ENCODE data around the gene CCDC152. TPM values are rescaled to one million over a fixed set of nuclear protein-coding genes. Genes with fewer than 3 reads are reported as not detected.

The CCDC152 gene
- total and polyA plus RNA-seq, 2 of the 13 experiments (the other 11 are each of a cell fraction or from before 2014, with no cell fraction given), result 0.20 to 0.36 TPM

DNA sequence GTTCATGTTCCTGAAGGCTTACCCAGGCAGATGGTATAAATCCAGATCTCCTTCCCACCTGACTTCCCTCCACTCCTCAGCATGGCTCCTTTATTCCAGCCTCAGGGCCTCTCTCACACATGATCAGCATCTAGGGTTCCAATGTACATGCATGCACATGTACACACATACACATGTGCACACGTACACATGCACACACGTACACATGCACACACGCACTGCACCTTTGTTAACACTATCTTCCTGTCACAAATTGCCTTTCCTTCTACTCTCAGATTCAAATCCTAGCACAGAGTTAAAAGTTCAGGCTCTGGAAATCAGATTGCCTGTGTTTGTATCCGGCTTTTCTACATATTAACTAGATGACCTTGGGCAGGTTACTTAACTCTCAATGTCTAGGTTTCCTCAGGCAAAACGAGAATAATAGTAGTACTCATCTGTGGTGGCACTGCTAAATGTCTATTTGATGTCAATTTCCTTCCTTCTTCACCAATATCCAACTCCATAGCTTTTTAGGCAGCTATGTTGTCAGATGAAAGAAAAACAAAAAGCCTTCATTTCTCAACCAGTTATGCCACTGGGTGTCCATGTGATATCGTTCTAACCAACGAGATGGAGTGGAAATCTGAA, 67.8 kb downstream of the CCDC152 start (continued):
- TF ChIP-seq, protein P1, sequence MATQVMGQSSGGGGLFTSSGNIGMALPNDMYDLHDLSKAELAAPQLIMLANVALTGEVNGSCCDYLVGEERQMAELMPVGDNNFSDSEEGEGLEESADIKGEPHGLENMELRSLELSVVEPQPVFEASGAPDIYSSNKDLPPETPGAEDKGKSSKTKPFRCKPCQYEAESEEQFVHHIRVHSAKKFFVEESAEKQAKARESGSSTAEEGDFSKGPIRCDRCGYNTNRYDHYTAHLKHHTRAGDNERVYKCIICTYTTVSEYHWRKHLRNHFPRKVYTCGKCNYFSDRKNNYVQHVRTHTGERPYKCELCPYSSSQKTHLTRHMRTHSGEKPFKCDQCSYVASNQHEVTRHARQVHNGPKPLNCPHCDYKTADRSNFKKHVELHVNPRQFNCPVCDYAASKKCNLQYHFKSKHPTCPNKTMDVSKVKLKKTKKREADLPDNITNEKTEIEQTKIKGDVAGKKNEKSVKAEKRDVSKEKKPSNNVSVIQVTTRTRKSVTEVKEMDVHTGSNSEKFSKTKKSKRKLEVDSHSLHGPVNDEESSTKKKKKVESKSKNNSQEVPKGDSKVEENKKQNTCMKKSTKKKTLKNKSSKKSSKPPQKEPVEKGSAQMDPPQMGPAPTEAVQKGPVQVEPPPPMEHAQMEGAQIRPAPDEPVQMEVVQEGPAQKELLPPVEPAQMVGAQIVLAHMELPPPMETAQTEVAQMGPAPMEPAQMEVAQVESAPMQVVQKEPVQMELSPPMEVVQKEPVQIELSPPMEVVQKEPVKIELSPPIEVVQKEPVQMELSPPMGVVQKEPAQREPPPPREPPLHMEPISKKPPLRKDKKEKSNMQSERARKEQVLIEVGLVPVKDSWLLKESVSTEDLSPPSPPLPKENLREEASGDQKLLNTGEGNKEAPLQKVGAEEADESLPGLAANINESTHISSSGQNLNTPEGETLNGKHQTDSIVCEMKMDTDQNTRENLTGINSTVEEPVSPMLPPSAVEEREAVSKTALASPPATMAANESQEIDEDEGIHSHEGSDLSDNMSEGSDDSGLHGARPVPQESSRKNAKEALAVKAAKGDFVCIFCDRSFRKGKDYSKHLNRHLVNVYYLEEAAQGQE (IDR thresholded peaks at IDR 0.05; ENCODE audit: borderline replicate concordance in 1 of 2, low read depth in 1 of 2, low read length in 2 of 2), result peak in 1 of 2 experiments; percentile 50; a peak in 1 of 4 replicates
- TF ChIP-seq ARID5B (CRISPR knock-in tag; IDR thresholded peaks at IDR 0.05) (peak; percentile 94), ZNF704 (CRISPR knock-in tag; IDR thresholded peaks at IDR 0.05; ENCODE audit: borderline replicate concordance) (0 out of 2 replicates have a peak, but pooled peaks have one; percentile 43), ETV6 (CRISPR knock-in tag; conservative IDR thresholded peaks at IDR 0.05) (no peak), ZNF629 (CRISPR knock-in tag; conservative IDR thresholded peaks at IDR 0.05) (peak; percentile 87), BCL6 (CRISPR knock-in tag; IDR thresholded peaks at IDR 0.05) (peak; percentile 87), ZFP91 (CRISPR knock-in tag; IDR thresholded peaks at IDR 0.05; ENCODE audit: borderline replicate concordance) (peak; percentile 40; the same call in 1 of the 2 replicates)
- TF ChIP-seq, protein P2, sequence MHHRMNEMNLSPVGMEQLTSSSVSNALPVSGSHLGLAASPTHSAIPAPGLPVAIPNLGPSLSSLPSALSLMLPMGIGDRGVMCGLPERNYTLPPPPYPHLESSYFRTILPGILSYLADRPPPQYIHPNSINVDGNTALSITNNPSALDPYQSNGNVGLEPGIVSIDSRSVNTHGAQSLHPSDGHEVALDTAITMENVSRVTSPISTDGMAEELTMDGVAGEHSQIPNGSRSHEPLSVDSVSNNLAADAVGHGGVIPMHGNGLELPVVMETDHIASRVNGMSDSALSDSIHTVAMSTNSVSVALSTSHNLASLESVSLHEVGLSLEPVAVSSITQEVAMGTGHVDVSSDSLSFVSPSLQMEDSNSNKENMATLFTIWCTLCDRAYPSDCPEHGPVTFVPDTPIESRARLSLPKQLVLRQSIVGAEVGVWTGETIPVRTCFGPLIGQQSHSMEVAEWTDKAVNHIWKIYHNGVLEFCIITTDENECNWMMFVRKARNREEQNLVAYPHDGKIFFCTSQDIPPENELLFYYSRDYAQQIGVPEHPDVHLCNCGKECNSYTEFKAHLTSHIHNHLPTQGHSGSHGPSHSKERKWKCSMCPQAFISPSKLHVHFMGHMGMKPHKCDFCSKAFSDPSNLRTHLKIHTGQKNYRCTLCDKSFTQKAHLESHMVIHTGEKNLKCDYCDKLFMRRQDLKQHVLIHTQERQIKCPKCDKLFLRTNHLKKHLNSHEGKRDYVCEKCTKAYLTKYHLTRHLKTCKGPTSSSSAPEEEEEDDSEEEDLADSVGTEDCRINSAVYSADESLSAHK (CRISPR knock-in tag; IDR thresholded peaks at IDR 0.05; ENCODE audit: borderline replicate concordance), result no peak
- TF ChIP-seq, protein P3, sequence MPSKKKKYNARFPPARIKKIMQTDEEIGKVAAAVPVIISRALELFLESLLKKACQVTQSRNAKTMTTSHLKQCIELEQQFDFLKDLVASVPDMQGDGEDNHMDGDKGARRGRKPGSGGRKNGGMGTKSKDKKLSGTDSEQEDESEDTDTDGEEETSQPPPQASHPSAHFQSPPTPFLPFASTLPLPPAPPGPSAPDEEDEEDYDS (CRISPR knock-in tag; IDR thresholded peaks at IDR 0.05), result peak; percentile 76
- TF ChIP-seq, protein P4, sequence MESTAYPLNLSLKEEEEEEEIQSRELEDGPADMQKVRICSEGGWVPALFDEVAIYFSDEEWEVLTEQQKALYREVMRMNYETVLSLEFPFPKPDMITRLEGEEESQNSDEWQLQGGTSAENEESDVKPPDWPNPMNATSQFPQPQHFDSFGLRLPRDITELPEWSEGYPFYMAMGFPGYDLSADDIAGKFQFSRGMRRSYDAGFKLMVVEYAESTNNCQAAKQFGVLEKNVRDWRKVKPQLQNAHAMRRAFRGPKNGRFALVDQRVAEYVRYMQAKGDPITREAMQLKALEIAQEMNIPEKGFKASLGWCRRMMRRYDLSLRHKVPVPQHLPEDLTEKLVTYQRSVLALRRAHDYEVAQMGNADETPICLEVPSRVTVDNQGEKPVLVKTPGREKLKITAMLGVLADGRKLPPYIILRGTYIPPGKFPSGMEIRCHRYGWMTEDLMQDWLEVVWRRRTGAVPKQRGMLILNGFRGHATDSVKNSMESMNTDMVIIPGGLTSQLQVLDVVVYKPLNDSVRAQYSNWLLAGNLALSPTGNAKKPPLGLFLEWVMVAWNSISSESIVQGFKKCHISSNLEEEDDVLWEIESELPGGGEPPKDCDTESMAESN (CRISPR knock-in tag; conservative IDR thresholded peaks at IDR 0.05), result 0 out of 2 replicates have a peak, but pooled peaks have one; percentile 9

Measured in HepG2 (cell line).